HG02938 (cell line): ENCODE results near the gene RHBDL1.

Source experiments
- ATAC-seq: cut with Tn5 transposase; IDR thresholded peaks from one replicate; pipeline ENCODE4 v1.9.1; 2021; ENCODE audit warnings: mild to moderate bottlenecking, moderate library complexity; ENCODE audit not compliant: unreplicated experiment

The RHBDL1 gene

GRCh38 chr16:636206-637080, 39.0 kb upstream of the RHBDL1 start, which contains the start of gene METTL26:
METTL26 (minus strand) TSS chr16:636305; CDS start chr16:636290, 15 bp downstream.
- ATAC-seq: peak; percentile 69

GRCh38 chr16:637081-638018, 38.1 kb upstream of the RHBDL1 start:
- ATAC-seq: no peak

DNA sequence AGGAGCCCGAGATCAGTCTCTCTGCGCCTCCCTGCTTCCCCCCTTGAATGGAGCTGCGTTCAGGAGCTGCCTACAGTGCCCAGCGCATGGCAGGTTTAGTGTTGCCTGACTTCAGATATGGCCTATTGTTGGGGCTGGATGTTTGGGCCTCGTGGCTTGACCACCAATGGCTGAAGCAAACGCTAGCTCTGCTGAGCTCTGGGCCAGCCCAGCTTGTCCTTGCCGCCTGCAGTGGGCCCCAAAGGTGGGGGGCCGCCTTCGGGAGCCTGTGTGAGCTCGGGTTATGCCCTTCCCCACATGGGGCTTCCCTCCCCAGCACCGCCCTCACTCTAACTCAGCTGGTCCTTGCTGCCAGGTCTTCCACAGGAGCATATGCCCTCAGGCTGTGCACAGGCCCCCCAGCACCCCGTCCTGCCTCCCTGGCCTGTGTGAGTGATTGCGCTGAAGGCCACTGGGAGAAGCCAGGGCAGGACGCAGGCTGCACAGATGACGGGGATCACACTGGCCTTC, 37.4 kb upstream of the RHBDL1 start:
- no peak for ATAC-seq

DNA sequence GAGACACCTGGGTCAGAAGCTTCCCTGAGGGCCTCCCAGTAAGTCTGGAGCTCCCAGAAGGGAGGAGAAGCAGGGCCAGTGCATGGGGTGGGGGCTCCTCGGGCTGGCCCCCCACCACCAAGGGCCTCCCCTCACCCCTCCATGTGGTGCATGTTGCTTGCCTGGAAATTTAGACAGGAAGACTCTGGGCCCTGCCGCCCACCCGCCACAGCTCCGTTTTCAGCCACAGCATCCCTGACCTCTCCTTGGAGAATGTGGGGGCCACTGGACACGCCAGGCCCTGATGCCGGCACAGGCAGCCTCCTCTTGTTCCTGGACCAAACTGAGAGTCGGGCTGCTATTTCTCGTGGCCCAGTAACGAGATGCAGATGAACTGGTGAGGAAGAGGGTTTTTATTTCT, 36.6 kb upstream of the RHBDL1 start:
- no peak for ATAC-seq

DNA sequence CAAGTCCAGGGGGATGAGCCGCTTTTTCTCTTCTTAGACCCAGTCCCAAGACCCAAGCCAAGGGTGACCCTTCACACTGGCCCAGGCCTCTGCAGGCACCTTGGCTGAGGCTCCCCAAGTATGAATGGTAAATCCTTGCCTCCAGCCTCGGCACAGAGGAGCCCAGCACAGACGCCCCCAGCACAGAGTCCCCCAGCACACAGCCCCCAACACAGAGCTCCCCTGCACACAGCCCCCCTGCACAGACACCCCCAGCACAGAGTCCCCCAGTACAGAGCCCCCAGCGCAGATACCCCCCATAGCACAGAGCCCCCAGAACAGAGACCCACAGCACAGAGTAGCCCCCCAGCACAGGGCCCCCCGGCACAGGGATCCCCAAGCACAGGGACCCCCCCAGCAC, 34.9 kb upstream of the RHBDL1 start:
- ATAC-seq: no peak

- ATAC-seq: no peak
Observed at GRCh38 chr16:641326-642188, 33.9 kb upstream of the RHBDL1 start, which contains the start of gene MCRIP2. MCRIP2 (plus strand) TSS chr16:641828; CDS start chr16:641992, 164 bp downstream.

GRCh38 chr16:642189-643049, 33.1 kb upstream of the RHBDL1 start:
- no peak for ATAC-seq

GRCh38 chr16:643050-643368, 32.5 kb upstream of the RHBDL1 start:
- no peak for ATAC-seq

DNA sequence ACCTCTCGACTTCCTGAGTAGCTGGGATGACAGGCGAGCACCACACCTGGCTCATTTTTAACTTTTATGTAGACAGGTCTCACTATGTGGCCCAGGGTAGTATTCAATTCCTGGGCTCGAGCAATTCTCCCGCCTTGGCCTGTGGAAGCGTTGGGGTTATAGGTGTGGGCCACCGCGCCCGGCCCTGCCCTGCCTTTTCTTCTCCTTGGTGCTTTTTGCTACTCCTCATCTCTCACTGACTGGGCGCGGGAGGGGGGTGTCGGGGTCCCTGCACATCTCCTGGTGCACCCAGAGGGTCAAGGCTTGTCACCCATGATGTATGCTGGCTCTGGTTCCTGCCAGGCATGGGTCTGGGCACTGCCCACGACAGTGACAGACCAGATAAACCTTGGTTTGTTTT, 30.9 kb upstream of the RHBDL1 start:
- ATAC-seq: no peak

DNA sequence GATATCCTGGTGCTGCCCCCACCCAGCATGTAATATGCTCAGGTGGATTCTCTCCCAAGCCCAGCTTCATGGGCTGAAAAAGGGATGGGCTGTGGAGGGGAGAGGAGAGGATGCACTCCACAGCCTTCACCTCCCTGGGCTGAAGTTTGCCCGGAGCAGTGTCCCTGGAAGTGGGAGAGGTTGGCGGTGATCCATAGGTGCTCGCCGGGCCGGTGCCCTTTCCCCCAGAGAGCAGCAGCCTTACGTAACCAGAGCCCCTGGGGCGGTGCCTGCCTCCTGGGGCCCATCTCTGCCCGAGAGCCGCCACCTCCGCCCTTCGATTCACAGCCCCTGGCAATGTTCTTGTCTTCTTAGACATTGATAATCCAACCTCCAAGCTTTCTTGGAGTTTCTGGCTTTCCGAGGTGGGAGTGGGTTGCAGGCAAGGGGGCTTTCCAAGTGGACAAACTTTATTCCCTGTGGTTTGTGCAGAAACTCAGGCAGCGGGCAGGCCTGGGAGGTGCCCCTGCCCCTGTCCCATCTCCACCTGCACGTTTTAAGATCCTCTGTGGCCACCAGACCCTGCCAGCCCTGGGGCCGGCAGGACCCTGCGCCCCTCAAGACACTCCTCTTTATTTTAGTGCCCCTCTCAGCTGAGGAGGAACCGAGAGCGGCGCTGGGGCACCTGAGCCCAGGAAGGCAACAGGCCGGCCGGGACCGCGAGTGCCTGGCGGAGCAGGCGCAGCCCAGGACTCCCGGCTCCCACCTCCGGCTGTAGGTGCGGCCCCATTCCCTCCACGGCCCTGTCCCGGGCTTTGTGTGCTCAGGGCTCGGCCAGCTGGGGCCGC, 29.4 kb upstream of the RHBDL1 start:
- no peak for ATAC-seq

GRCh38 chr16:646679-647172, 28.7 kb upstream of the RHBDL1 start:
- ATAC-seq: no peak

GRCh38 chr16:647173-647902, 28.1 kb upstream of the RHBDL1 start:
- no peak for ATAC-seq

GRCh38 chr16:648071-648780, 27.2 kb upstream of the RHBDL1 start:
- ATAC-seq: no peak

GRCh38 chr16:648781-649589, 26.5 kb upstream of the RHBDL1 start, which contains the start of gene WDR90:
WDR90 (plus strand) TSS chr16:649365; CDS start chr16:649417, 52 bp downstream.
- ATAC-seq: peak; percentile 74

GRCh38 chr16:649631-650030, 25.8 kb upstream of the RHBDL1 start:
- ATAC-seq: peak; percentile 7

- no peak for ATAC-seq
Observed at GRCh38 chr16:651844-652243, 23.6 kb upstream of the RHBDL1 start.
